Measurements from ENCODE around the gene GRM8.

GRCh38 chr7:127123220-127123619 is 129.5 kb downstream of the GRM8 start:
- no peak for TF ChIP-seq CTCF (IDR thresholded peaks at IDR 0.05)
- no peak for TF ChIP-seq MAFK (IDR thresholded peaks at IDR 0.05; ENCODE audit: partially characterized antibody)
- TF ChIP-seq ZFP36 (IDR thresholded peaks at IDR 0.05; ENCODE audit: borderline replicate concordance, partially characterized antibody) = no peak
- no peak for TF ChIP-seq POLR2A (IDR thresholded peaks at IDR 0.05; ENCODE audit: low read length)
- TF ChIP-seq PHF8 (IDR thresholded peaks at IDR 0.05; ENCODE audit: borderline replicate concordance, low read depth) = no peak
- no peak for TF ChIP-seq E2F6 (IDR thresholded peaks at IDR 0.05; ENCODE audit: borderline replicate concordance, low read depth)
- no peak for TF ChIP-seq CHD2 (IDR thresholded peaks at IDR 0.05; ENCODE audit: low read length, partially characterized antibody)
- TF ChIP-seq JUNB (IDR thresholded peaks at IDR 0.05) = no peak
- no peak for TF ChIP-seq TFCP2L1 (CRISPR knock-in tag; IDR thresholded peaks at IDR 0.05)
- no peak for TF ChIP-seq BHLHE40 (IDR thresholded peaks at IDR 0.05; ENCODE audit: low read depth, low read length)
- TF ChIP-seq MAZ (IDR thresholded peaks at IDR 0.05; ENCODE audit: borderline replicate concordance, low read depth, low read length) = no peak
- TF ChIP-seq REST (IDR thresholded peaks at IDR 0.05) = no peak
- TF ChIP-seq ZSCAN20 (CRISPR knock-in tag; IDR thresholded peaks at IDR 0.05) = no peak
